Measurements from ENCODE around the gene NGEF. TPM values are rescaled to one million over a fixed set of nuclear protein-coding genes. Genes with fewer than 3 reads are reported as not detected.

The NGEF gene, protein sequence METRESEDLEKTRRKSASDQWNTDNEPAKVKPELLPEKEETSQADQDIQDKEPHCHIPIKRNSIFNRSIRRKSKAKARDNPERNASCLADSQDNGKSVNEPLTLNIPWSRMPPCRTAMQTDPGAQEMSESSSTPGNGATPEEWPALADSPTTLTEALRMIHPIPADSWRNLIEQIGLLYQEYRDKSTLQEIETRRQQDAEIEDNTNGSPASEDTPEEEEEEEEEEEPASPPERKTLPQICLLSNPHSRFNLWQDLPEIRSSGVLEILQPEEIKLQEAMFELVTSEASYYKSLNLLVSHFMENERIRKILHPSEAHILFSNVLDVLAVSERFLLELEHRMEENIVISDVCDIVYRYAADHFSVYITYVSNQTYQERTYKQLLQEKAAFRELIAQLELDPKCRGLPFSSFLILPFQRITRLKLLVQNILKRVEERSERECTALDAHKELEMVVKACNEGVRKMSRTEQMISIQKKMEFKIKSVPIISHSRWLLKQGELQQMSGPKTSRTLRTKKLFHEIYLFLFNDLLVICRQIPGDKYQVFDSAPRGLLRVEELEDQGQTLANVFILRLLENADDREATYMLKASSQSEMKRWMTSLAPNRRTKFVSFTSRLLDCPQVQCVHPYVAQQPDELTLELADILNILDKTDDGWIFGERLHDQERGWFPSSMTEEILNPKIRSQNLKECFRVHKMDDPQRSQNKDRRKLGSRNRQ
- 0.28 and 1.9 TPM in 2 replicates for total RNA-seq

GRCh38 chr2:233013027-233013461 lies at the start of gene NGEF:
NGEF (minus strand) TSS chr2:233013256; CDS start chr2:232974890, 38,366 bp downstream.

GRCh38 chr2:233059797-233060500 lies 46.9 kb upstream of the NGEF start, which contains the start of gene INPP5D:
INPP5D (plus strand) TSS chr2:233060342; CDS start chr2:233060479, 137 bp downstream.

GRCh38 chr2:233032551-233033320 lies 19.7 kb upstream of the NGEF start, which contains the start of gene NEU2:
NEU2 (plus strand) TSS chr2:233032672; CDS start chr2:233032672, 0 bp downstream.

GRCh38 chr2:232870018-232870765 lies 142.9 kb downstream of the NGEF start, which contains the start of gene SNORC:
SNORC (plus strand) TSS chr2:232870264; CDS start chr2:232870342, 78 bp downstream.

Other genes with a start within 250 kb of the NGEF start
- gene KCNJ13, start 236.7 kb downstream of the NGEF start, total RNA-seq: not detected in 2 replicates
- gene SNORC, start 143.0 kb downstream of the NGEF start, total RNA-seq: 0.19 and 0.56 TPM in 2 replicates
- not detected in 2 replicates for gene NEU2, start 19.4 kb upstream of the NGEF start, total RNA-seq
- gene INPP5D, start 47.1 kb upstream of the NGEF start, total RNA-seq: under 0.01 and 0.85 TPM in 2 replicates
- 29.0 and 37.6 TPM in 2 replicates for gene ATG16L1, start 238.4 kb upstream of the NGEF start, total RNA-seq